ENCODE data around the gene CD300LF.

Gene CD300LF

DNA sequence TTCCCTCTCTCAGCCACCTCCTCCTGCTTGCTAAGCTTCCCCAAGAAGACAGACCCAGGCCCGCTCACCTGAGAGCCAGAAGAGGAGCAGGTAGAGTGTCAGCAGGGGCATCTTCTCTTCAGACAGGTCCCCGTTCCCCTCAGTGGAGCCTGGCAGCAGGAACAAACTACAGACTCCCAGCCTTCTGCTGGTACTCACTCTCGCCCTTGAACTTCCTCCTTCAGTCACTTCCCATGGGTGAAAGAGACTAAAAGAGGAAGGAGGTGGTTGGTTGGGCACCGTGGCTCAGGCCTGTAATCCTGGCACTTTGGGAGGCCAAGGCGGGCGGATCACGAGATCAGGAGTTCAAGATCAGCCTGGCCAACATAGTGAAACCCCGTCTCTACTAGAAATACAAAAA, at the start of gene CD300LF:
TSS of gene CD300LF (minus strand) at position 168 of the 400 bp plus-strand sequence. CDS start at position 111, 57 bp downstream.
- Mint-ChIP-seq H3K4me1 (ENCODE audit: low read depth) (peaks cover 9% of the 10 kb centered on the region), H3K27me3 (peaks cover 5% of the 10 kb centered on the region), H3K4me3 (peak within 1 kb of the TSS; percentile 5), H3K9me3 (no peaks in the 10 kb centered on the region), H3K27ac (peak within 1 kb of the TSS; percentile 7), H3K36me3 (ENCODE audit: low read depth) (no peaks in the 10 kb centered on the region)

- no peak overlapping the region for H3K4me3 Mint-ChIP-seq
- no peaks in the 10 kb centered on the region for H3K9me3 Mint-ChIP-seq
- H3K27me3 Mint-ChIP-seq, result no peaks in the 10 kb centered on the region
- peaks cover 49% of the 10 kb centered on the region for H3K4me1 Mint-ChIP-seq (ENCODE audit: low read depth)
- no peak overlapping the region for H3K27ac Mint-ChIP-seq
- peaks cover 13% of the 10 kb centered on the region for H3K36me3 Mint-ChIP-seq (ENCODE audit: low read depth)
Observed at GRCh38 chr17:74761931-74762330, 49.2 kb upstream of the CD300LF start.

- H3K4me3 Mint-ChIP-seq, result no peak overlapping the region
- peaks cover 10% of the 10 kb centered on the region for H3K36me3 Mint-ChIP-seq (ENCODE audit: low read depth)
- H3K9me3 Mint-ChIP-seq, result no peaks in the 10 kb centered on the region
- no peaks in the 10 kb centered on the region for H3K27me3 Mint-ChIP-seq
- no peak overlapping the region for H3K27ac Mint-ChIP-seq
- peaks cover 54% of the 10 kb centered on the region for H3K4me1 Mint-ChIP-seq (ENCODE audit: low read depth)
Observed at GRCh38 chr17:74761419-74761818, 48.7 kb upstream of the CD300LF start.

DNA sequence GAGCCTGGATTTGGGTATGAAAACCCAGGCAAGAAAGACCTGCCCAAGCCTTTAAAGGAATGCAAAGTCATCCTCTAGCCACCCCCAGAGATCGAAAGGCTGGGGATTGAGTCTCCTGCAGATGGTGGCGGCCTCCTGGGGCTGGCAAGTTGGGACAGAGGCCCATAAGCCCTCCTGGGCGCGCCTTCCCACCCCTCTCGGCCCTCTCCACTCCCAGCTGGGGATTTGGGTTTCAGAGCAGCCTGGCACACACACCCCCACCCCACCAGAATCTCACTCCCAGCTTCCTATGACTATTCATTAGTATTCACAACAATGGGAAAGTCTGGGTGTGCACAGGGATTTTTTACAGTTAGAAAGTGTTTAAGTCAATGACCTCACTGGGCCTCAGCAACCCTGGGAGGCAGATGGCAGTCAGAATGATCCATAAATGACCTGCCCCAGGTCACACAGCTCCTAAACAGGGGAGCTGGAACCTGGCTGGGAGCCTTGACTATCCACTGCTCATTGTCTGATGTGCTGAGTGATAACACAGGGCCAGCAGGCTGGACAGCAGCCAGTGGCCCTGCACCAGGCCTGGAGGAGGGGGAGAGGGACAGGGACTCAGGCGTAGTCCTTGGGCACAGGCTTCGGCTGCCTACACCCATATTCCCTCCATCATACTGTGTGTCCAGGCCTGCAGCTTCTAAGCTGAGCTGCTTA, 47.8 kb upstream of the CD300LF start:
- Mint-ChIP-seq H3K27ac (peak overlapping the region; percentile 70), H3K4me1 (ENCODE audit: low read depth) (peaks cover 56% of the 10 kb centered on the region), H3K27me3 (no peaks in the 10 kb centered on the region), H3K36me3 (ENCODE audit: low read depth) (peaks cover 6% of the 10 kb centered on the region), H3K4me3 (no peak overlapping the region), H3K9me3 (no peaks in the 10 kb centered on the region)

DNA sequence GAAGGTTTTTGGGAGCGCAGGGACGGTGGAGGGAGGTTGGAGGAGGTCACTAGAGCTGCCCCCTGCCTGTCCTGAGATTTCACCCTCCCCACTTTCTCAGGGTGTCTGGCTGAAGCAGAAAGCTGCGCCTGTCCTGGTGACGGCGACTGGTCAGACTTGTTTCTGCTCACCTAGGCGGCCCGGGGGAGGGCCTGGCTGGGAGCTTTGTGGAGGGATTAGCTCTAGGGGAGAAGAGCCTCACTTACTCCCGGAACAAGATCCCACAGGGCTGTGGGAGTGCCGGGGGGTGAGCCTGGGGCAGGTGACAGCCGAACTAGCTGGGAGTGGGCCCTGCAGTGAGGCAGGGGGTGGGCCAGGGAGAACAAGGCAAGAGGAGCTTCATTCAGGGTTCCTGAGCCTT, 47.2 kb upstream of the CD300LF start:
- H3K4me3 Mint-ChIP-seq, result no peak overlapping the region
- no peaks in the 10 kb centered on the region for H3K9me3 Mint-ChIP-seq
- H3K27me3 Mint-ChIP-seq, result no peaks in the 10 kb centered on the region
- H3K27ac Mint-ChIP-seq, result peak overlapping the region; percentile 70
- peaks cover 61% of the 10 kb centered on the region for H3K4me1 Mint-ChIP-seq (ENCODE audit: low read depth)
- H3K36me3 Mint-ChIP-seq (ENCODE audit: low read depth), result peaks cover 6% of the 10 kb centered on the region

- peak overlapping the region; percentile 83 for H3K27ac Mint-ChIP-seq
- no peaks in the 10 kb centered on the region for H3K27me3 Mint-ChIP-seq
- H3K9me3 Mint-ChIP-seq, result no peaks in the 10 kb centered on the region
- peaks cover 6% of the 10 kb centered on the region for H3K36me3 Mint-ChIP-seq (ENCODE audit: low read depth)
- peaks cover 67% of the 10 kb centered on the region for H3K4me1 Mint-ChIP-seq (ENCODE audit: low read depth)
- H3K4me3 Mint-ChIP-seq, result peak overlapping the region; percentile 54
Observed at GRCh38 chr17:74759243-74759801, 46.6 kb upstream of the CD300LF start.

DNA sequence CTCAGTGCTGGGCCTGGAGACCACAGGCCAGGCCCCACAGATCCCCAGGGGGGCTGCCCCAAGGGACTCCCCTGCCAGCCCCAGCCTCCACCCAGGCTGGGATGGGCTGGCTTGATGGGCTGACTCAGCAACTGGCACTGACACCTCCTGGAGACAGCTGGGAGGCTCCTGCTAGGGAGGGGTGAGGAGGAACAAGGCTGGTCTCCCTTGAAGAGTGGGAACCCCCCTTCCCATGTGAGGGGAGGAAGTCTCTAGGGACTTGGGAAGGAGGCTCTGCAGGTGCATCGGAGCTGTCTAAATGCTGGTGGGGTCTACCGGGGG, 46.1 kb upstream of the CD300LF start:
- peak overlapping the region; percentile 83 for H3K27ac Mint-ChIP-seq
- peak overlapping the region; percentile 54 for H3K4me3 Mint-ChIP-seq
- H3K27me3 Mint-ChIP-seq, result no peaks in the 10 kb centered on the region
- H3K4me1 Mint-ChIP-seq (ENCODE audit: low read depth), result peaks cover 72% of the 10 kb centered on the region
- peaks cover 6% of the 10 kb centered on the region for H3K36me3 Mint-ChIP-seq (ENCODE audit: low read depth)
- no peaks in the 10 kb centered on the region for H3K9me3 Mint-ChIP-seq

DNA sequence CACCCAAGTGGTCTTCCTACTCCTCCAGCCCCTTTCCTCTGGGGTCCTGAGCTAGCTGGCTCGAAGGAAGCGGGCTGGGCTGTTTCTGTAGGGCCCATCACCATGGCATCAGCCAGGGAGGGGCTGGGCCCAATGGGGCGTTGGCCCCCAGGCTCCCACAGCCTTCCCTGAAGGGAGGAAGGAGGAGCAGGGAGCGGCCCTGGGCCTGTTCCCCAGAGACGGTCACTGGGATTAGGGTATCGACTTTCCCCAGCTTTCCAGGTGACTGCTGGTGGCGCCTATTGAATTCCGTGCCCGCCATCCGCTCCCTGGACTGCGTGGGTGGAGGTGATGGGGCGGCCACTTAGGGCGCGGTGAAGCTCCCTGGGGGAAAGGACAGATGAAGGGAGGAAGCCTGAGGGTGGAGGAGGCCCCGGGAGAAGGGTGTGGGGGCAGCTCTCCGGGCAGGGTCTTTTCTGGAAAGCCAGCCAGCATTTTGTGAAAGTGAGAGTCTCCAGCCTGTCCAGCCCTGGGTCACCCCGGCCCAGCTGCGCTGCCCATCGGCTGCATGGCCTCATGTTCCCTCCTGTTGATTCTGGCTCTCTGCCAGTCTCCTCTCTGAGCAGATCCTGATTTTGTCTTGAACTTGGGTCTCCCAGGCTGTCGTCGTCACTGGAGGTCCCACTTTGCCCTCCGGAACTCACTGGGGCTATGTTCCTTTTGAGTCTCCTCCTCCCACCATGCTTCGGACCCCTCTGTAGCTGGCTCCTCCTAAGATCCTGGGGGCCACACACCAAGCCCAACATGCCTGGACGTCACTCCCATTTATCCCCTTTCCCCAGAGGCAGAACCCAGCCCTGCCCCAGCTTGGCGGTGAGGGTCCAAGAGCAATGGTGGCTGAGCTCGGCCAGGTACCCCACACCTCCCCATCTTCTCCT, 45.5 kb upstream of the CD300LF start:
- Mint-ChIP-seq H3K27ac (peak overlapping the region; percentile 83), H3K27me3 (no peaks in the 10 kb centered on the region), H3K4me3 (peak overlapping the region; percentile 47), H3K9me3 (no peaks in the 10 kb centered on the region), H3K4me1 (ENCODE audit: low read depth) (peaks cover 77% of the 10 kb centered on the region), H3K36me3 (ENCODE audit: low read depth) (peaks cover 9% of the 10 kb centered on the region)

- Mint-ChIP-seq H3K27ac (peak overlapping the region; percentile 83), H3K36me3 (ENCODE audit: low read depth) (peaks cover 10% of the 10 kb centered on the region), H3K4me3 (no peak overlapping the region), H3K9me3 (no peaks in the 10 kb centered on the region), H3K27me3 (no peaks in the 10 kb centered on the region), H3K4me1 (ENCODE audit: low read depth) (peaks cover 78% of the 10 kb centered on the region)
Observed at GRCh38 chr17:74757502-74757901, 44.8 kb upstream of the CD300LF start.

DNA sequence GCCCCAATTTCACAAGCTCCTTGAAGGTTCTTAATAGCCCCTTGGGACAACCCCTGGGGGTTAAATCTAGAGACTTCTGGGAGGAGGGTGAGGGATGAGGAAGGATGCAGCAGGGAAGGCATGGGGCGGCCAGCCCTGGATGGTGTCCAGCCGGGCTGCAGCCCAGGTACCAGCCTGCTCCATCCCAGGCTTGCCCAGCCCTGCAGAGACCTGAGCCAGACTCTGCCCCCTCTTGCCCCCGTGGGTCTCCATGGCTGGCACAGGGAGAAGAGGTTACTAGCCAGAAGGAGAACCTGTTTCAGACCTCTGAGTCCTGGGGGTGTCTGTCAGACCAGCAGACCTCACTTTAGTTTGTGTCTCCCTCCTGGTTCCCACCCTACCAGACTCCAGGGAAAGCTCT, 44.2 kb upstream of the CD300LF start:
- Mint-ChIP-seq H3K4me1 (ENCODE audit: low read depth) (peaks cover 84% of the 10 kb centered on the region), H3K27ac (peak overlapping the region; percentile 58), H3K4me3 (no peak overlapping the region), H3K27me3 (no peaks in the 10 kb centered on the region), H3K9me3 (no peaks in the 10 kb centered on the region), H3K36me3 (ENCODE audit: low read depth) (peaks cover 15% of the 10 kb centered on the region)

GRCh38 chr17:74755533-74755932, 42.8 kb upstream of the CD300LF start:
- Mint-ChIP-seq H3K27ac (peak overlapping the region; percentile 67), H3K36me3 (ENCODE audit: low read depth) (peaks cover 21% of the 10 kb centered on the region), H3K4me1 (ENCODE audit: low read depth) (peaks cover 93% of the 10 kb centered on the region), H3K27me3 (no peaks in the 10 kb centered on the region), H3K9me3 (no peaks in the 10 kb centered on the region), H3K4me3 (no peak overlapping the region)

- peaks cover 27% of the 10 kb centered on the region for H3K36me3 Mint-ChIP-seq (ENCODE audit: low read depth)
- H3K4me3 Mint-ChIP-seq, result no peak overlapping the region
- peaks cover 90% of the 10 kb centered on the region for H3K4me1 Mint-ChIP-seq (ENCODE audit: low read depth)
- H3K27me3 Mint-ChIP-seq, result no peaks in the 10 kb centered on the region
- no peak overlapping the region for H3K27ac Mint-ChIP-seq
- H3K9me3 Mint-ChIP-seq, result no peaks in the 10 kb centered on the region
Observed at GRCh38 chr17:74754832-74755231, 42.1 kb upstream of the CD300LF start.

DNA sequence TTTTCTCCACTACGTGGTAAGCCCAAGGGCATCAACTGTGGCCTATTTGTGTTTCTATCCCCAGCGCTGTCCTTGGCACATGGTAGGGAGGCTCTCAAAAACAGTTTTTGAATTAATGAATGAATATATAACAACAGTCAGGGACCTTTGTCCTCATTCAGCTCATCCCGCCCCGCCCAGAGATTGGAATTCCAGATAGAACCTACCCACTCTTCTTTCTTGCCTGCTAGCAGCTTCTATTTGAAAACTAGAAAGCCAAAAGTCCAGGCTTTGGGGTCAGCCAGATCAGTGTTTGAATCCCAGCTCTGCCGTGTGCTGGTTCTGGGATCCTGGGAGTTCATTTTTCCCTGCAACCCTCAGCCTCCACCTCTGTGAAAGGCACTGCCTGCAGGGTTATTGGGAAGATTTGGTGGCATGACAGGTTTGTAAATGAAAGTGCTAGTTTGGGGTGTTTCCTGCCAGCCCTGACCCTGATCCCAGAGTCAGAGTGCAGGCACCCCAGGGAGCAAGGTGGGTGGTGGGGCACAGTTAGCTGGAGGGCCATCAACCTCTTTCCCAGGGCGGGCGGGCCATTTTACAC, 40.2 kb upstream of the CD300LF start:
- H3K4me3 Mint-ChIP-seq, result peak overlapping the region; percentile 99
- H3K27ac Mint-ChIP-seq, result peak overlapping the region; percentile 83
- peaks cover 29% of the 10 kb centered on the region for H3K36me3 Mint-ChIP-seq (ENCODE audit: low read depth)
- H3K9me3 Mint-ChIP-seq, result no peaks in the 10 kb centered on the region
- H3K27me3 Mint-ChIP-seq, result no peaks in the 10 kb centered on the region
- peaks cover 74% of the 10 kb centered on the region for H3K4me1 Mint-ChIP-seq (ENCODE audit: low read depth)

DNA sequence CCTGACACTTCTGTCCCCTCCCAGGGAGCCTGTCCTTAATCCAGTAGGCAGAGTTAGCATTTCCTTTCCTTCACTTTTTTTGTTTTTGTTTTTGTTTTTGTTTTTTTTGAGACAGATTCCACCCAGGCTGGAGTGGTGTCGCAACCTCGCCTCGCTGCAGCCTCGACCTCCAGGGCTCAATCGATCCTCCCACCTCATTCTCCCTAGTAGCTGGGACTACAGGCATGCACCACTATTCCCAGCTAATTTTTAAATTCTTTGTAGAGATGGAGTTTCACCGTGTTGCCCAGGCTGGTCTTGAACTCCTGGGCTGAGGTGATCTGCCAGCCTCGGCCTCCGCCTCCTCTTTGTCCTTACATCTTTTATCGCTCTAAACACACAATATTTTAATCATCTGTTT, 39.7 kb upstream of the CD300LF start:
- H3K27ac Mint-ChIP-seq, result peak overlapping the region; percentile 83
- peaks cover 29% of the 10 kb centered on the region for H3K36me3 Mint-ChIP-seq (ENCODE audit: low read depth)
- H3K27me3 Mint-ChIP-seq, result no peaks in the 10 kb centered on the region
- peaks cover 74% of the 10 kb centered on the region for H3K4me1 Mint-ChIP-seq (ENCODE audit: low read depth)
- H3K9me3 Mint-ChIP-seq, result no peaks in the 10 kb centered on the region
- peak overlapping the region; percentile 99 for H3K4me3 Mint-ChIP-seq

All from stimulated activated naive CD8-positive, alpha-beta T cell treated with anti-CD3 and anti-CD28 coated beads, Interleukin-15, Interleukin-2, amounts not matched to agents 100 ng/mL and 50 ng/mL, for 24 hours (primary cell).